CD4-positive, alpha-beta memory T cell (primary cell): ENCODE results near the gene CFHR1. TPM values are rescaled to one million over a fixed set of nuclear protein-coding genes. Genes with fewer than 3 reads are reported as not detected.

ENCODE experiments used
- CTCF ChIA-PET: fragments of 350-600 bp; sonication (Branson Sonifier 250); formaldehyde crosslinking; loops from one replicate; lab custom pipeline; 2021; ENCODE audit warnings: inconsistent platforms; ENCODE audit not compliant: partially characterized antibody; lab: Charles Lee
- POLR2A ChIA-PET: fragments of 350-600 bp; sonication (Branson Sonifier 250); formaldehyde crosslinking; loops from one replicate; lab custom pipeline; 2021; ENCODE audit not compliant: partially characterized antibody; lab: Charles Lee
- DNase-seq, 5 donors: peaks; one replicate each; pipeline versions ENCODE4 v3.0.0 to v3.0.0-alpha.2; 2020 to 2022; ENCODE audit warnings: mixed read lengths in 1 of 5
- H3K27ac ChIP-seq: one replicate; pipeline ENCODE4 v1.7.0; 2013; ENCODE audit warnings: low read depth, low read length
- H3K27me3 ChIP-seq: 2 replicates; pipeline ENCODE4 v1.7.0; 2013; ENCODE audit warnings: mild to moderate bottlenecking, low read length, moderate library complexity; ENCODE audit not compliant: insufficient read depth
- H3K36me3 ChIP-seq: 2 replicates; pipeline ENCODE4 v1.7.0; 2013; ENCODE audit warnings: mild to moderate bottlenecking, low read length, moderate library complexity; ENCODE audit not compliant: insufficient read depth
- H3K4me1 ChIP-seq: 2 replicates; pipeline ENCODE4 v1.7.0; 2013; ENCODE audit warnings: mild to moderate bottlenecking, low read length, moderate library complexity; ENCODE audit not compliant: insufficient read depth
- H3K4me3 ChIP-seq, 2 donors: one replicate each; pipeline ENCODE4 v1.7.0; 2013; ENCODE audit warnings: low read length in 2 of 2, mild to moderate bottlenecking in 1 of 2
- H3K9me3 ChIP-seq, 2 donors: one replicate each; pipeline ENCODE4 v1.7.0; 2013; ENCODE audit warnings: low read length in 2 of 2, control low read depth in 1 of 2; ENCODE audit not compliant: control insufficient read depth in 1 of 2
- H3K27ac Mint-ChIP-seq, 7 donors: one replicate each; pipeline ENCODE4 v1.8.0; 2020 to 2021; ENCODE audit warnings: mixed read lengths in 7 of 7, mild to moderate bottlenecking in 6 of 7, inconsistent platforms in 3 of 7, moderate library complexity in 3 of 7
- H3K27me3 Mint-ChIP-seq, 2 donors: one replicate each; pipeline ENCODE4 v1.8.0; 2020 to 2021; ENCODE audit warnings: mixed read lengths in 2 of 2
- H3K36me3 Mint-ChIP-seq, 2 donors: one replicate each; pipeline ENCODE4 v1.8.0; 2020 to 2021; ENCODE audit warnings: mixed read lengths in 2 of 2, inconsistent platforms in 1 of 2, mild to moderate bottlenecking in 1 of 2
- H3K4me1 Mint-ChIP-seq, 4 donors: one replicate each; pipeline ENCODE4 v1.8.0; 2020 to 2021; ENCODE audit warnings: mixed read lengths in 4 of 4, mild to moderate bottlenecking in 1 of 4
- H3K4me3 Mint-ChIP-seq, 8 donors: one replicate each; pipeline ENCODE4 v1.8.0; 2020 to 2021; ENCODE audit warnings: mixed read lengths in 8 of 8, mild to moderate bottlenecking in 7 of 8, moderate library complexity in 6 of 8, inconsistent platforms in 3 of 8
- H3K9me3 Mint-ChIP-seq, 8 donors: one replicate each; pipeline ENCODE4 v1.8.0; 2020 to 2021; ENCODE audit warnings: mixed read lengths in 8 of 8, mild to moderate bottlenecking in 5 of 8, inconsistent platforms in 3 of 8, moderate library complexity in 1 of 8
- intact Hi-C: fragments of 100-400 bp; cut with micrococcal nuclease; formaldehyde crosslinking; loops from one replicate; pipeline ENCODE4 v1.15.1; 2023
- polyA plus RNA-seq, 2 donors: library from polyadenylated mRNA; unstranded; fragments of 300-500 nt; fragmentation: Illumina TruSeq; gene quantifications; one replicate each; pipeline ENCODE4 v1.2.3, GENCODE V29; 2021
- total RNA-seq, 2 experiments: library from RNA; stranded (reverse); gene quantifications; one replicate each; pipeline ENCODE4 v1.2.3, GENCODE V29; 2021

Gene CFHR1
- total and polyA plus RNA-seq, 4 experiments from 2014 or later = not detected

DNA sequence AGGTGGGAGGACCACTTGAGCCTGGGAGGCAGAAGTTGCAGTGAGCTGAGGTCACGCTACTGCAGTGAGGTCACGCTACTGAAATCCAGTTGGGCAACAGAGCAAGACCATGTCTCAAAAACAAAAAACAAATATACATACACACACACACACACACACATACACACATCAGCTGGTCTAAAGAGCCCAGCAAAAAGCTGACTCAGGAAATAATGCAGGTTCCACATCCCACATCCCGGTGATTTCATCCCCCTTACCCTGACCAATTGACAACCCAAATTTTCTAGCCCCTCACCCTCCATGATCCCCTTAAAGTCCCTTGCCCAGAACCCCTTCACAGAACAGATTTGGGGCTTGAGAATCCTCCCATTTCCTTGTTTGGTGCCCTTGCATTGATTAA lies 56.4 kb downstream of the CFHR1 start:
- POLR2A ChIA-PET = no interaction called here

DNA sequence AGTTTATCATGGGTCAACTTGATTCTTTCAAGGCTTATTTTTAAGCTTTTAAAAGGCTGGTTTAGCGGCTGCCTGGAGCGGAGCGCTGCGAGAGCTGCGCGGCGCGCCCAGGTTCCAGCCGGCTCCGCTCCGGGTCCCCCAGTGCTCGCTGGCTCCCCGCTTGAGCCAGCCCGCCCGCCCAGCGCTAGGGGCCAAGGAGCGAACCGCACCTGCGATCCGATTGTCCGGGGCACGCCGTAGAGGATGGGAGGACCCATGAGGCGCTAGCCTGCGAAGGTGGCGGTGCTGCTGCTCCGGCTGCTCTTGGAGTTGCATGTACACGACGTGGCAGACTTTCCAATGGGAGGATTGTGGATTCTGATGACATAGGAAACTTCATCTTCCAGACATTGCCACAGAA lies 58.4 kb downstream of the CFHR1 start:
- no peak overlapping the region for H3K27ac ChIP-seq
- H3K27me3 ChIP-seq = no peaks in the 10 kb centered on the region
- intact Hi-C loops = no loop called here
- Mint-ChIP-seq H3K27me3 (peaks cover 0 to 3% of the 10 kb centered on the region in 2 donors), H3K27ac (no peak overlapping the region), H3K36me3 (no peaks in the 10 kb centered on the region), H3K4me3 (no peak overlapping the region), H3K4me1 (no peaks in the 10 kb centered on the region), H3K9me3 (peaks cover 0 to 7% (median 3%) of the 10 kb centered on the region in 8 donors)
- H3K4me1 ChIP-seq = no peaks in the 10 kb centered on the region
- H3K36me3 ChIP-seq = no peaks in the 10 kb centered on the region
- POLR2A ChIA-PET = no interaction called here
- no peaks in the 10 kb centered on the region for H3K9me3 ChIP-seq
- DNase-seq = no peak
- no peak overlapping the region for H3K4me3 ChIP-seq
- CTCF ChIA-PET = no interaction called here

More for the DNA sequence above, 56.4 kb downstream of the CFHR1 start:
- CTCF ChIA-PET = no interaction called here
- Histone ChIP-seq H3K27ac (no peak overlapping the region), H3K36me3 (no peaks in the 10 kb centered on the region), H3K4me3 (no peak overlapping the region), H3K9me3 (no peaks in the 10 kb centered on the region), H3K4me1 (no peaks in the 10 kb centered on the region), H3K27me3 (no peaks in the 10 kb centered on the region)
- Mint-ChIP-seq H3K27me3 (peaks cover 0 to 3% of the 10 kb centered on the region in 2 donors), H3K27ac (no peak overlapping the region), H3K9me3 (no peaks in the 10 kb centered on the region), H3K36me3 (no peaks in the 10 kb centered on the region), H3K4me3 (no peak overlapping the region), H3K4me1 (no peaks in the 10 kb centered on the region)
- intact Hi-C loops = no loop called here
- DNase-seq = no peak

Other genes with a start within 250 kb of the CFHR1 start
- gene KCNT2, start 211.3 kb upstream of the CFHR1 start, total RNA-seq = not detected
- not detected for gene KCNT2, start 211.3 kb upstream of the CFHR1 start, polyA plus RNA-seq
- 10 to 100 TPM; 11.9 to 13.4 TPM for gene CFH, start 167.7 kb upstream of the CFHR1 start, total RNA-seq
- gene CFH, start 167.7 kb upstream of the CFHR1 start, polyA plus RNA-seq = 10 to 100 TPM; 13.8 to 16.6 TPM
- not detected for gene CFHR3, start 44.9 kb upstream of the CFHR1 start, total RNA-seq
- not detected for gene CFHR3, start 44.9 kb upstream of the CFHR1 start, polyA plus RNA-seq
- gene CFHR4, start 68.3 kb downstream of the CFHR1 start, total RNA-seq = not detected
- gene CFHR4, start 68.3 kb downstream of the CFHR1 start, polyA plus RNA-seq = not detected
- not detected for gene CFHR2, start 124.0 kb downstream of the CFHR1 start, total RNA-seq
- not detected for gene CFHR2, start 124.0 kb downstream of the CFHR1 start, polyA plus RNA-seq
- gene CFHR5, start 157.8 kb downstream of the CFHR1 start, total RNA-seq = not detected
- gene CFHR5, start 157.8 kb downstream of the CFHR1 start, polyA plus RNA-seq = not detected
- not detected for gene F13B, start 247.5 kb downstream of the CFHR1 start, total RNA-seq
- gene F13B, start 247.5 kb downstream of the CFHR1 start, polyA plus RNA-seq = not detected